ENCODE data around the gene MITF. TPM values are rescaled to one million over a fixed set of nuclear protein-coding genes. Genes with fewer than 3 reads are reported as not detected.

The MITF gene
- total and polyA plus RNA-seq, 2 of the 4 experiments (the other 2 are of a cell fraction), result 6.5 to 16.7 TPM

GRCh38 chr3:69696367-69696766, 42.9 kb upstream of the MITF start:
- no peak overlapping the region for H2BK15ac ChIP-seq (ENCODE audit: low read depth, low read length)
- in situ Hi-C loops (cut with MboI; ENCODE audit: low sequenced_read_pairs) (no loop called here), intact Hi-C loops (cut with micrococcal nuclease) (no loop called here), dilution Hi-C loops (cut with HindIII; ENCODE audit: low sequenced_read_pairs, unreplicated experiment) (loop anchor here (25.0 kb wide), 1 partner anchor 241 kb away; no protein-coding TSS in a partner anchor)
- no peaks in the 10 kb centered on the region for H4K20me1 ChIP-seq (ENCODE audit: insufficient read depth, low read length)
- H3K23ac ChIP-seq (ENCODE audit: low read depth, low read length), result no peak overlapping the region
- POLR2A ChIA-PET (ENCODE audit: unreplicated experiment), result interaction anchor here (0.5 kb wide), 1 partner anchor 20 kb away, joined by 5 read pairs; no protein-coding TSS in a partner anchor
- DNase-seq (no peak), ATAC-seq (ENCODE audit: low read depth) (no peak)
- no peak overlapping the region for H2AFZ ChIP-seq (replicated peaks; ENCODE audit: low read length, poor library complexity)
- no peak overlapping the region for H2BK120ac ChIP-seq (ENCODE audit: low read depth, low read length)
- no peak for TF ChIP-seq USF2 (IDR thresholded peaks at IDR 0.05; ENCODE audit: low read depth, low read length)
- no peak for TF ChIP-seq POLR2A (IDR thresholded peaks at IDR 0.05; ENCODE audit: low read depth, low read length)
- no peak for TF ChIP-seq ELK1 (IDR thresholded peaks at IDR 0.05; ENCODE audit: borderline replicate concordance, low read depth, low read length)
- CTCF ChIA-PET, result interaction anchor here (0.6 to 1.1 kb wide), 2 partner anchors 20 to 159 kb away, joined by 4 read pairs; no protein-coding TSS in a partner anchor
- H3K9ac ChIP-seq (ENCODE audit: low read depth, low read length), result no peak overlapping the region
- no peak overlapping the region for H3K4ac ChIP-seq (ENCODE audit: low read depth, low read length)
- WGBS, 2 experiments (ENCODE audit: extremely low coverage in 2 of 2, insufficient read length in 1 of 2), result 20% methylated on average over 1 of the region's 1 CpG; no CpG with 5 or more reads in 1 of the 2 experiments
- no peaks in the 10 kb centered on the region for H3K27me3 ChIP-seq (ENCODE audit: control insufficient read depth, insufficient read depth, low read length)
- H3K36me3 ChIP-seq (ENCODE audit: control insufficient read depth, insufficient read depth, low read length), result no peaks in the 10 kb centered on the region
- no peak overlapping the region for H2AK5ac ChIP-seq (ENCODE audit: low read depth, low read length)
- no peak overlapping the region for H3K14ac ChIP-seq (replicated peaks; ENCODE audit: low read depth, low read length)
- no peak overlapping the region for H3K4me2 ChIP-seq (ENCODE audit: low read depth, low read length)
- H3K9me3 ChIP-seq (ENCODE audit: control insufficient read depth, insufficient read depth, low read length), result peaks cover 7% of the 10 kb centered on the region
- H3K9me1 ChIP-seq (ENCODE audit: insufficient read depth, low read length), result peaks cover 2% of the 10 kb centered on the region; the same call in 1 of the 2 replicates
- no peak overlapping the region for H3K4me3 ChIP-seq (ENCODE audit: insufficient read depth, low read depth, low read length)
- no peak overlapping the region for H3K18ac ChIP-seq (ENCODE audit: low read depth, low read length)
- no peak overlapping the region for H2AK9ac ChIP-seq (replicated peaks; ENCODE audit: low read depth, low read length, poor library complexity)
- no peak overlapping the region for H3K27ac ChIP-seq (ENCODE audit: insufficient read depth, low read length)
- no peak overlapping the region for H4K91ac ChIP-seq (ENCODE audit: insufficient read depth, low read depth, low read length)
- no peaks in the 10 kb centered on the region for H3K79me1 ChIP-seq (ENCODE audit: low read depth in 1 of 2, low read length in 2 of 2)
- H3K4me1 ChIP-seq (ENCODE audit: control insufficient read depth, insufficient read depth, low read length), result peaks cover 2% of the 10 kb centered on the region; the same call in 1 of the 2 replicates
- no TSS peak for BruUV-seq (replicated peaks)
- H3K56ac ChIP-seq (ENCODE audit: extremely low read depth, insufficient read depth, low read length), result no peak overlapping the region
- no peak overlapping the region for H2BK20ac ChIP-seq (ENCODE audit: low read depth, low read length)
- no peak overlapping the region for H4K8ac ChIP-seq (ENCODE audit: low read depth in 2 of 2, low read length in 2 of 2)
- H2BK5ac ChIP-seq (ENCODE audit: low read depth, low read length, poor library complexity, severe bottlenecking), result no peak overlapping the region
- no peak overlapping the region for H4K5ac ChIP-seq (ENCODE audit: low read depth, low read length)

Data from IMR-90 (cell line).